ENCODE results near the gene CRTC2.

GRCh38 chr1:153963850-153964331 lies 5.5 kb upstream of the CRTC2 start:
- TF ChIP-seq CTCF (IDR thresholded peaks at IDR 0.05) (no peak), POLR2A (IDR thresholded peaks at IDR 0.05) (no peak)

Measured in adrenal gland (tissue), 5 donors.